Tibial artery (tissue), 4 donors: ENCODE results near the gene ZW10.

Source experiments
- DNase-seq, 2 donors: peaks; one replicate each; pipeline ENCODE4 v3.0.0-alpha.2; 2019
- H3K27ac ChIP-seq, 2 donors: fragments of 200-600 bp; sonication (generic) in 1 of 2; 1 replicate in 1 of 2; 2 replicates in 1 of 2; pipeline ENCODE4 v1.5.1; 2018 to 2019; ENCODE audit warnings: mild to moderate bottlenecking in 1 of 2
- H3K27me3 ChIP-seq, 2 donors: fragments of 200-600 bp; sonication (generic) in 1 of 2; one replicate each; pipeline versions ENCODE4 v1.5.1 to v1.6.0; 2016 to 2019
- H3K36me3 ChIP-seq, 3 donors: fragments of 200-600 bp; sonication (generic) in 2 of 3; one replicate each; pipeline ENCODE4 v1.5.1; 2016 to 2019; ENCODE audit warnings: mild to moderate bottlenecking in 2 of 3
- H3K4me1 ChIP-seq, 4 donors: fragments of 200-600 bp; sonication (generic) in 2 of 4; 1 replicate in 3 of 4; 2 replicates in 1 of 4; pipeline ENCODE4 v1.5.1; 2016 to 2019
- H3K4me3 ChIP-seq, 2 donors: fragments of 200-600 bp; sonication (generic) in 1 of 2; 1 replicate in 1 of 2; 2 replicates in 1 of 2; pipeline ENCODE4 v1.5.1; 2018 to 2019; ENCODE audit warnings: mild to moderate bottlenecking in 2 of 2
- H3K9me3 ChIP-seq, 3 donors: fragments of 200-600 bp; sonication (generic) in 1 of 3; one replicate each; pipeline ENCODE4 v1.5.1; 2016 to 2019
- CTCF ChIP-seq, 2 experiments: fragments of 200-600 bp in 1 of 2; fragments of 450-650 bp in 1 of 2; IDR thresholded peaks; one replicate each; pipeline ENCODE4 v1.5.1; 2017 to 2019; ENCODE audit warnings: antibody characterized with exemption in 2 of 2, mild to moderate bottlenecking in 1 of 2, moderate library complexity in 1 of 2
- intact Hi-C: fragments of 100-400 bp; cut with DNase I; formaldehyde crosslinking; loops from one replicate; pipeline ENCODE4 v1.15.0; 2023; ENCODE audit warnings: low total_unique reads

The ZW10 gene

GRCh38 chr11:113695207-113695606, 78.3 kb downstream of the ZW10 start:
- Histone ChIP-seq H3K4me3 (no peak overlapping the region), H3K36me3 (peaks cover 0 to 32% (median 4%) of the 10 kb centered on the region in 3 donors), H3K9me3 (no peaks in the 10 kb centered on the region), H3K4me1 (peaks cover 0 to 10% (median 5%) of the 10 kb centered on the region in 4 donors), H3K27me3 (no peaks in the 10 kb centered on the region), H3K27ac (no peak overlapping the region)
- TF ChIP-seq CTCF (IDR thresholded peaks at IDR 0.05) = no peak
- DNase-seq = no peak
- intact Hi-C loops = no loop called here

GRCh38 chr11:113694390-113694789, 79.1 kb downstream of the ZW10 start:
- H3K9me3 ChIP-seq = no peaks in the 10 kb centered on the region
- H3K4me3 ChIP-seq = no peak overlapping the region
- no peak overlapping the region for H3K27ac ChIP-seq
- no peaks in the 10 kb centered on the region for H3K27me3 ChIP-seq
- peaks cover 0 to 32% (median 4%) of the 10 kb centered on the region in 3 donors for H3K36me3 ChIP-seq
- intact Hi-C loops = no loop called here
- TF ChIP-seq CTCF (IDR thresholded peaks at IDR 0.05) = no peak
- no peak for DNase-seq
- peaks cover 0 to 13% (median 6%) of the 10 kb centered on the region in 4 donors for H3K4me1 ChIP-seq

GRCh38 chr11:113693030-113693429, 80.5 kb downstream of the ZW10 start:
- peaks cover 0 to 13% (median 6%) of the 10 kb centered on the region in 4 donors for H3K4me1 ChIP-seq
- intact Hi-C loops = no loop called here

GRCh38 chr11:113690619-113691569, 82.6 kb downstream of the ZW10 start:
- Histone ChIP-seq H3K36me3 (peaks cover 0 to 17% (median 4%) of the 10 kb centered on the region in 3 donors), H3K27ac (no peak overlapping the region), H3K4me1 (peaks cover 0 to 13% (median 6%) of the 10 kb centered on the region in 4 donors), H3K9me3 (no peaks in the 10 kb centered on the region), H3K4me3 (no peak overlapping the region), H3K27me3 (no peaks in the 10 kb centered on the region)
- intact Hi-C loops = no loop called here
- peak in 1 of 2 experiments; percentile 13 for TF ChIP-seq CTCF (IDR thresholded peaks at IDR 0.05)
- DNase-seq = peak in 1 of 2 donors; percentile 70

More at GRCh38 chr11:113693030-113693429, 80.5 kb downstream of the ZW10 start:
- no peak for TF ChIP-seq CTCF (IDR thresholded peaks at IDR 0.05)
- Histone ChIP-seq H3K27ac (no peak overlapping the region), H3K27me3 (no peaks in the 10 kb centered on the region), H3K9me3 (no peaks in the 10 kb centered on the region), H3K36me3 (peaks cover 0 to 32% (median 4%) of the 10 kb centered on the region in 3 donors), H3K4me3 (no peak overlapping the region)
- no peak for DNase-seq

- no peaks in the 10 kb centered on the region for H3K27me3 ChIP-seq
- no peak for TF ChIP-seq CTCF (IDR thresholded peaks at IDR 0.05)
- no peak for DNase-seq
- H3K36me3 ChIP-seq = peaks cover 0 to 8% (median 4%) of the 10 kb centered on the region in 3 donors
- no peaks in the 10 kb centered on the region for H3K9me3 ChIP-seq
- intact Hi-C loops = no loop called here
- no peak overlapping the region for H3K27ac ChIP-seq
- no peak overlapping the region for H3K4me3 ChIP-seq
- H3K4me1 ChIP-seq = peaks cover 0 to 13% (median 6%) of the 10 kb centered on the region in 4 donors
These were observed 83.5 kb downstream of the ZW10 start for GRCh38 chr11:113689768-113690618.
